LNCaP clone FGC (cell line): ENCODE data around the gene CTCF.

Experiments
- DNase-seq: peaks from one replicate; pipeline ENCODE4 v3.0.0-alpha.2; 2011; ENCODE audit warnings: low read depth
- H3K4me3 ChIP-seq: 2 replicates; pipeline ENCODE4 v1.5.1; 2011; ENCODE audit warnings: mild to moderate bottlenecking, low read depth, low read length, control low read depth
- TF ChIP-seq, protein P1 (sequence below): IDR thresholded peaks from 2 replicates; pipeline ENCODE4 v1.5.1; 2012; ENCODE audit warnings: mild to moderate bottlenecking; ENCODE audit not compliant: control insufficient read depth, insufficient read depth; ENCODE audit errors: extremely low read depth

CTCF gene

GRCh38 chr16:67659675-67660563 is 97.6 kb downstream of the CTCF start, which contains the start of gene ACD:
TSS of gene ACD (minus strand) at chr16:67660260. CDS start at chr16:67660220, 40 bp downstream.
- peak within 1 kb of the TSS; percentile 57 for H3K4me3 ChIP-seq
- peak; percentile 63 for DNase-seq
- TF ChIP-seq, protein P1, sequence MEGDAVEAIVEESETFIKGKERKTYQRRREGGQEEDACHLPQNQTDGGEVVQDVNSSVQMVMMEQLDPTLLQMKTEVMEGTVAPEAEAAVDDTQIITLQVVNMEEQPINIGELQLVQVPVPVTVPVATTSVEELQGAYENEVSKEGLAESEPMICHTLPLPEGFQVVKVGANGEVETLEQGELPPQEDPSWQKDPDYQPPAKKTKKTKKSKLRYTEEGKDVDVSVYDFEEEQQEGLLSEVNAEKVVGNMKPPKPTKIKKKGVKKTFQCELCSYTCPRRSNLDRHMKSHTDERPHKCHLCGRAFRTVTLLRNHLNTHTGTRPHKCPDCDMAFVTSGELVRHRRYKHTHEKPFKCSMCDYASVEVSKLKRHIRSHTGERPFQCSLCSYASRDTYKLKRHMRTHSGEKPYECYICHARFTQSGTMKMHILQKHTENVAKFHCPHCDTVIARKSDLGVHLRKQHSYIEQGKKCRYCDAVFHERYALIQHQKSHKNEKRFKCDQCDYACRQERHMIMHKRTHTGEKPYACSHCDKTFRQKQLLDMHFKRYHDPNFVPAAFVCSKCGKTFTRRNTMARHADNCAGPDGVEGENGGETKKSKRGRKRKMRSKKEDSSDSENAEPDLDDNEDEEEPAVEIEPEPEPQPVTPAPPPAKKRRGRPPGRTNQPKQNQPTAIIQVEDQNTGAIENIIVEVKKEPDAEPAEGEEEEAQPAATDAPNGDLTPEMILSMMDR = no peak

DNA sequence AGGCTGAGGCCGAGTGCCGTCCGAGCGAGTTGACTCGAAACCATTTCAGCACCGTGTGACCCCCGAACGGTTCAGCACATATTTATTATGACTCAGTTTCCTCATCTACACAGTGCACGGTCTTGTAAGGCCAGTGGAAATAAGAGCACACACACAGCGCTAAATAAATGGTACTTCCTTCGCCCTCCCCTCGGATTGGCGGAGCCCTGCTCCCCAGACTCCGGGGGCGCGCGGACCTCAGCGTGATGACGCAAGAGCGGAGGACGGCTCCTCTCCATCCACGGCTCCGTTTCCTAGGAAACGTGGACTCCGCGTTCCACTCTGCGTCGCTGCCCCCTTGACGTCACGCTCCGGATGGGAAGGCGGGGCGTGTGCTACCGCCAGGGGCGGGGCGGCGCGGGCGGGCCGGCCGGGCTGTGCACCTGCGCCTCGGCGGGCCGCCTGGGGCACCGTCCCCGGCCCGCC is 98.3 kb downstream of the CTCF start, which contains the start of gene PARD6A:
Gene PARD6A (plus strand): TSS at position 397 of the 465 bp plus-strand sequence. CDS start 79 bp downstream, outside the sequence.
- TF ChIP-seq, protein P1 = no peak
- peak within 1 kb of the TSS; percentile 57 for H3K4me3 ChIP-seq
- peak; percentile 79 for DNase-seq

- peak; percentile 53 for DNase-seq
- TF ChIP-seq, protein P1 = no peak
- H3K4me3 ChIP-seq = peak overlapping the region; percentile 57
Measured at GRCh38 chr16:67661101-67661761, 98.9 kb downstream of the CTCF start.

DNA sequence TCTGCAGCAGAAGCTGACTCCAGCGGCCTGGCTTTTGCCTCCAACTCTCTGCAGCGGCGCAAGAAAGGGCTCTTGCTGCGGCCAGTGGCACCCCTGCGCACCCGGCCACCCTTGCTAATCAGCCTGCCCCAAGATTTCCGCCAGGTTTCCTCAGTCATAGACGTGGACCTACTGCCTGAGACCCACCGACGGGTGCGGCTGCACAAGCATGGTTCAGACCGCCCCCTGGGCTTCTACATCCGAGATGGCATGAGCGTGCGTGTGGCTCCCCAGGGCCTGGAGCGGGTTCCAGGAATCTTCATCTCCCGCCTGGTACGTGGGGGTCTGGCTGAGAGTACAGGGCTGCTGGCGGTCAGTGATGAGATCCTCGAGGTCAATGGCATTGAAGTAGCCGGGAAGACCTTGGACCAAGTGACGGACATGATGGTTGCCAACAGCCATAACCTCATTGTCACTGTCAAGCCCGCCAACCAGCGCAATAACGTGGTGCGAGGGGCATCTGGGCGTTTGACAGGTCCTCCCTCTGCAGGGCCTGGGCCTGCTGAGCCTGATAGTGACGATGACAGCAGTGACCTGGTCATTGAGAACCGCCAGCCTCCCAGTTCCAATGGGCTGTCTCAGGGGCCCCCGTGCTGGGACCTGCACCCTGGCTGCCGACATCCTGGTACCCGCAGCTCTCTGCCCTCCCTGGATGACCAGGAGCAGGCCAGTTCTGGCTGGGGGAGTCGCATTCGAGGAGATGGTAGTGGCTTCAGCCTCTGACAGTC is 99.7 kb downstream of the CTCF start:
- peak overlapping the region; percentile 57 for H3K4me3 ChIP-seq
- no peak for DNase-seq
- TF ChIP-seq, protein P1 = no peak

DNA sequence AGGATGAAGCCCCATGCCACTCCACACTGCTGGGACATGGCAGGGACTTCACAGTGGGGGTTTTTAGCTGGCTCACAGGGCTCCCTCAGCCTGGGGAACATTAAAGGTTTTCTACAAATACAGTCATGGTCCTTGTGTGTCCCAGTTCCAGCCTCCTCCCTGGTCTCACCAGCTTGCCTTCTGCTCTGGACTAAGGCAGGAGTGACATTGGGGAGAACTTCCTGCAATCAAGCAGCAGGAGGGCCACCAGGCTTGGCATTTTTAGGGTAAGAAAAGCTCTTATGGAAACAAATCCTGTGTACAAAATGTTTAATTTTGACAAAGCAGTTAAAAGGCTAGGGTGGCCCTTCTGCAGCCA is 100.3 kb downstream of the CTCF start:
- DNase-seq = no peak
- H3K4me3 ChIP-seq = no peak overlapping the region
- TF ChIP-seq, protein P1 = no peak

DNA sequence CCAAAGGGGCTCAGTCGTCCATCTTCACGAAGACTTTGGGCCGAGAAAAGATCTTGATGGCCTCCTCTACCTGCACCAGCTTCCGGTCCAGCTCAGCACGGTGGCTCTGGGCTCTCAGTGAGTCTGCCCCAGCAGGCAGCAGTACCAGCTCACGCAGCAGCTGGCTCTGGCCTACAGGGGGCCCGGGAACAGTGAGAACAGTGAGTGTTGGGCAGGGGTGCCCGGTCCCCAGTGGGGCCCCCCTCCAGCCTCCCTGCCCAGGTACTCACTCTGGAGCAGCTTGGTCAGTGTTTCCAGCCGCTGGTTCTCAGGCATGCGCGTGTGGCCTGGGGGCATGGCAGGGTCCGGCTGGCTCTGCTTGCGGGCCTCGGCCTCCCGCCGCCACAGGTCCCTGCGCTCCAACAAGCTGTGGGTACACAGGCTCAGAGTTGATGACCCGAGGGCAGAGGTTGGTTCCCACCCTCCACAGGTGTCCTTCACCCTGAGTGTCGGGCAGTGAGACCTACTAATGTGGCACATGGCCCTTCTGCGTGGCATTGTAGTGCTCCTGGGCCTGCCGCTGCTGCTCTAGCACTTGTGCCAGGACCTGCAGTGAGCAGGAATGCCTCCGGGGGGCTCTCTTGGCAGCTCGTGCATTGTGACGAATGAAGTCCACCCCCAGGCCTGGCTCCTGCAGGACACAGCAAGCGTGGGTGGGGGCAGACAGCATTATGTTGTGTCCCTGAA is 101.0 kb downstream of the CTCF start:
- DNase-seq = no peak
- TF ChIP-seq, protein P1 = 0 out of 2 replicates have a peak, but pooled peaks have one; percentile 15
- H3K4me3 ChIP-seq = no peak overlapping the region
